GM19397 (cell line): ENCODE measurements around the gene PSG3.
"Not testable (repeated sequence)": the region's sequence is repeated elsewhere in the genome, so short reads cannot be mapped to it uniquely, and the experiment has no call there.

ENCODE experiments used
- ATAC-seq: cut with Tn5 transposase; IDR thresholded peaks from one replicate; pipeline ENCODE4 v1.9.1; 2021; ENCODE audit warnings: mild to moderate bottlenecking, moderate library complexity; ENCODE audit not compliant: unreplicated experiment

Gene PSG3

GRCh38 chr19:42695811-42696503, 44.3 kb downstream of the PSG3 start:
- no peak for ATAC-seq

GRCh38 chr19:42693760-42694350, 46.4 kb downstream of the PSG3 start:
- no peak for ATAC-seq

- no peak for ATAC-seq
These were observed 56.3 kb downstream of the PSG3 start for GRCh38 chr19:42683917-42684513.

GRCh38 chr19:42676326-42676725, 64.0 kb downstream of the PSG3 start:
- not testable (repeated sequence) for ATAC-seq

GRCh38 chr19:42674549-42674948, 65.7 kb downstream of the PSG3 start:
- not testable (repeated sequence) for ATAC-seq
